GM12801 (cell line): ENCODE measurements around the gene PRDM1.

ENCODE experiments used
- CTCF ChIP-seq: IDR thresholded peaks from one replicate; pipeline ENCODE4 v1.5.1; 2011; ENCODE audit warnings: control low read depth; ENCODE audit not compliant: insufficient read length; ENCODE audit errors: extremely low read depth

Gene PRDM1

GRCh38 chr6:106156413-106156812 lies 70.3 kb downstream of the PRDM1 start:
- no peak for TF ChIP-seq CTCF

- TF ChIP-seq CTCF = no peak
Observed at GRCh38 chr6:106156863-106157262, 70.7 kb downstream of the PRDM1 start.

- TF ChIP-seq CTCF = no peak
Observed at GRCh38 chr6:106158816-106159215, 72.7 kb downstream of the PRDM1 start.
